SK-N-SH (cell line): ENCODE measurements around the gene TRPT1.

Experiments used
- CTCF ChIP-seq: fragments of 200-600 bp; sonication (generic); IDR thresholded peaks from 2 replicates; pipeline ENCODE4 v1.6.1; 2017; ENCODE audit warnings: antibody characterized with exemption, mild to moderate bottlenecking, moderate library complexity
- ELF1 ChIP-seq: IDR thresholded peaks from 2 replicates; pipeline ENCODE4 v1.4.0; 2012
- EP300 ChIP-seq, 2 experiments: IDR thresholded peaks; 2 replicates each; pipeline versions ENCODE4 v1.4.0 to v1.6.1; 2012; ENCODE audit warnings: borderline replicate concordance in 1 of 2, low read depth in 1 of 2, low read length in 1 of 2
- GABPA ChIP-seq: IDR thresholded peaks from 2 replicates; pipeline ENCODE4 v1.4.0; 2012; ENCODE audit warnings: low read depth, mild to moderate bottlenecking
- SMC3 ChIP-seq: IDR thresholded peaks from 2 replicates; pipeline ENCODE4 v1.6.1; 2012; ENCODE audit warnings: low read depth, low read length, improper control_type of control experiment

GRCh38 chr11:64176751-64177150 lies 49.2 kb downstream of the TRPT1 start:
- TF ChIP-seq CTCF (no peak), EP300 (IDR thresholded peaks at IDR 0.05; ENCODE audit: borderline replicate concordance in 1 of 2, low read depth in 1 of 2, low read length in 1 of 2) (no peak), SMC3 (no peak), GABPA (no peak), ELF1 (no peak)
